Central memory CD8-positive, alpha-beta T cell (primary cell): Measurements from ENCODE around the gene SLC22A6.

Experiments
- ATAC-seq: fragments of 150-1000 bp; cut with Tn5 transposase; replicated peaks from 2 replicates; pipeline ENCODE4 v1.10.0; 2022; ENCODE audit warnings: mild to moderate bottlenecking, moderate FRiP score, moderate number of reproducible peaks; ENCODE audit not compliant: poor library complexity, severe bottlenecking; ENCODE audit errors: extremely low read depth
- DNase-seq, 2 donors: peaks; one replicate each; pipeline ENCODE4 v3.0.0; 2021; ENCODE audit warnings: low spot score in 2 of 2
- H3K27ac Mint-ChIP-seq: one replicate; pipeline ENCODE4 v1.8.0; 2022; ENCODE audit warnings: low read depth, mild to moderate bottlenecking, moderate library complexity, mixed read lengths
- H3K27me3 Mint-ChIP-seq: one replicate; pipeline ENCODE4 v1.8.0; 2022; ENCODE audit warnings: mixed read lengths
- H3K36me3 Mint-ChIP-seq: one replicate; pipeline ENCODE4 v1.8.0; 2022; ENCODE audit warnings: mild to moderate bottlenecking, moderate library complexity, mixed read lengths; ENCODE audit not compliant: insufficient read depth
- H3K4me1 Mint-ChIP-seq: one replicate; pipeline ENCODE4 v1.8.0; 2022; ENCODE audit warnings: mixed read lengths
- H3K4me3 Mint-ChIP-seq: one replicate; pipeline ENCODE4 v1.8.0; 2022; ENCODE audit warnings: mild to moderate bottlenecking, moderate library complexity, mixed read lengths
- H3K9me3 Mint-ChIP-seq: one replicate; pipeline ENCODE4 v1.8.0; 2022; ENCODE audit warnings: mixed read lengths

Gene SLC22A6

GRCh38 chr11:63012430-63012829, 27.7 kb upstream of the SLC22A6 start:
- Mint-ChIP-seq H3K27ac (no peak overlapping the region), H3K36me3 (no peaks in the 10 kb centered on the region), H3K9me3 (no peaks in the 10 kb centered on the region), H3K27me3 (peaks cover 34% of the 10 kb centered on the region), H3K4me3 (no peak overlapping the region), H3K4me1 (no peaks in the 10 kb centered on the region)
- ATAC-seq: no peak
- DNase-seq: no peak

DNA sequence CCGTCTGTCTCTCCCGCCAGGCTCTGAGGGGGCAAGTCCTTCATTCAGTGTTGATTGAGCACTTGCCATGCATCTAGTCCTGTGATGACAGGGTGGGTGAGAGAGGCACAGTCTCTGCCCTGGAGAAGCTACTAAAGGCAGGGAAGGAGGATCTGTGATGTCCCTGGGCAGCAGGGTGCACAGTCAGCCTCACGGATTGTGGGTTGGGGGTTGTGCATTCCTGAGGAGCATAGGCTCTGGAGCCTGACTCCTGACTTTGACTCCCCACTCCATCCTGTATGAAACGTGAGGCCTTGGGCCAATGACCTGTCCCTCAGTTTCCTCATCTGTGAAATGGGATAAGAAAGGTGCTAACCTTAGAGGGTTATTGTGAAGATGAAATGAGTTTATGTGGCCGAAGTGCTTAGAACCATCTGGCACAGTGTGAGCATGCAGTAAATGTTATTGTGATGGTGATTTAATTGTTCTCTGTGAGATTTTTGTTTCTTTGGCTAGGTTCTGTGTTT, 26.2 kb upstream of the SLC22A6 start:
- Mint-ChIP-seq H3K27me3 (peaks cover 30% of the 10 kb centered on the region), H3K4me1 (no peaks in the 10 kb centered on the region), H3K36me3 (no peaks in the 10 kb centered on the region), H3K9me3 (no peaks in the 10 kb centered on the region), H3K27ac (no peak overlapping the region), H3K4me3 (no peak overlapping the region)
- DNase-seq (no peak), ATAC-seq (no peak)

GRCh38 chr11:63007920-63008319, 23.2 kb upstream of the SLC22A6 start:
- H3K9me3 Mint-ChIP-seq: no peaks in the 10 kb centered on the region
- H3K4me1 Mint-ChIP-seq: no peaks in the 10 kb centered on the region
- ATAC-seq: no peak
- no peaks in the 10 kb centered on the region for H3K36me3 Mint-ChIP-seq
- no peak overlapping the region for H3K27ac Mint-ChIP-seq
- H3K27me3 Mint-ChIP-seq: peaks cover 13% of the 10 kb centered on the region
- H3K4me3 Mint-ChIP-seq: no peak overlapping the region
- DNase-seq: no peak

DNA sequence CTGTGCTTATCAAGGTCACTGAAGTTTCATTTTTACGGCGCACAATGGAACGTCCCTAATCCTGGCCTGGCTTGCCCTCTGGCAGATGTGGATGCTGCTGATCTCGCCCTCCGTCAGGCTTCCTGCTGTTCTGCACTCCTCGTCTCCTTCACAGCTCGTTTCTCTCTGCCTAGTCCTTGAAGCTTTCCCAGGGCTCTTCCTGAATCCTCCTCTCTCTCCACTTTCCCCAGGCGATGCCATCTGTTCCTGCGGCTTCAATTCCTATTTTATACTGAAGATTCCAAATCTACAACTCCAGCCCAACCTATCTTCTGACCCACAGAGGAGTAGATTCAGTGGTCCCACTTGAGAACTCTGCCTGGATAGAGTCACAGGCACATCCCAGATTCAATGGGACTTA, 16.7 kb upstream of the SLC22A6 start:
- Mint-ChIP-seq H3K27me3 (peaks cover 36% of the 10 kb centered on the region), H3K4me3 (no peak overlapping the region), H3K36me3 (no peaks in the 10 kb centered on the region), H3K4me1 (no peaks in the 10 kb centered on the region), H3K27ac (no peak overlapping the region), H3K9me3 (no peaks in the 10 kb centered on the region)
- ATAC-seq: no peak
- no peak for DNase-seq

- Mint-ChIP-seq H3K27ac (no peak overlapping the region), H3K4me1 (no peaks in the 10 kb centered on the region), H3K4me3 (no peak overlapping the region), H3K9me3 (no peaks in the 10 kb centered on the region), H3K36me3 (peaks cover 1% of the 10 kb centered on the region), H3K27me3 (peaks cover 54% of the 10 kb centered on the region)
- no peak for ATAC-seq
- DNase-seq: no peak
Measured at GRCh38 chr11:62999649-63000048, 14.9 kb upstream of the SLC22A6 start.

DNA sequence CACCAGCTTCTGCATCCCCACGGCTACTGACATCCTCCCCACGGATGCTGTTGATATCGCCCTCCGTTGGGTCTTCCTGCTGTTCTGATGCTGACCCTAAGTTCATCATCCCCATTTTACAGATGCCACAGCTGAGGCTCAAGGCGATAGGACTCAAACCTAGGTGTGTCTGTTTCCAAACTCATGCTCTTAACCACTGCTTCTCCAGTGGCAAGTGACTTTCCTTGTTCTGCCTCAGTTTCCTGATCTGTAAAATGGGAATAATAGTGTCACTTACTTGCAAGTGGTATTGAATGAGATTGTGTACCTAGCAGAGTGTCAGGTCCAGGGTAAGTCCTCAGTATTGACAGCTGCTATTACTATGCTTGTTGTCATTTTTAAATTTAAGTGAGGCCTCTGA, 14.4 kb upstream of the SLC22A6 start:
- no peaks in the 10 kb centered on the region for H3K9me3 Mint-ChIP-seq

GRCh38 chr11:62996271-62996670, 11.5 kb upstream of the SLC22A6 start:
- no peak for ATAC-seq
- H3K36me3 Mint-ChIP-seq: peaks cover 1% of the 10 kb centered on the region
- no peaks in the 10 kb centered on the region for H3K4me1 Mint-ChIP-seq
- peaks cover 76% of the 10 kb centered on the region for H3K27me3 Mint-ChIP-seq
- H3K27ac Mint-ChIP-seq: no peak overlapping the region
- H3K9me3 Mint-ChIP-seq: no peaks in the 10 kb centered on the region
- no peak overlapping the region for H3K4me3 Mint-ChIP-seq
- DNase-seq: no peak

More for the DNA sequence above, 14.4 kb upstream of the SLC22A6 start:
- Mint-ChIP-seq H3K27me3 (peaks cover 59% of the 10 kb centered on the region), H3K4me3 (no peak overlapping the region), H3K36me3 (peaks cover 1% of the 10 kb centered on the region), H3K4me1 (no peaks in the 10 kb centered on the region), H3K27ac (no peak overlapping the region)
- DNase-seq: no peak
- no peak for ATAC-seq

GRCh38 chr11:62994775-62995174, 10.0 kb upstream of the SLC22A6 start:
- H3K27ac Mint-ChIP-seq: no peak overlapping the region
- H3K9me3 Mint-ChIP-seq: no peaks in the 10 kb centered on the region
- peaks cover 73% of the 10 kb centered on the region for H3K27me3 Mint-ChIP-seq
- ATAC-seq (no peak), DNase-seq (no peak)
- H3K4me3 Mint-ChIP-seq: no peak overlapping the region
- no peaks in the 10 kb centered on the region for H3K4me1 Mint-ChIP-seq
- H3K36me3 Mint-ChIP-seq: peaks cover 1% of the 10 kb centered on the region

- ATAC-seq (no peak), DNase-seq (no peak)
- no peak overlapping the region for H3K4me3 Mint-ChIP-seq
- no peak overlapping the region for H3K27ac Mint-ChIP-seq
- H3K27me3 Mint-ChIP-seq: peaks cover 61% of the 10 kb centered on the region
- no peaks in the 10 kb centered on the region for H3K4me1 Mint-ChIP-seq
- no peaks in the 10 kb centered on the region for H3K36me3 Mint-ChIP-seq
- H3K9me3 Mint-ChIP-seq: no peaks in the 10 kb centered on the region
Measured at GRCh38 chr11:62988276-62988675, 3.5 kb upstream of the SLC22A6 start.

DNA sequence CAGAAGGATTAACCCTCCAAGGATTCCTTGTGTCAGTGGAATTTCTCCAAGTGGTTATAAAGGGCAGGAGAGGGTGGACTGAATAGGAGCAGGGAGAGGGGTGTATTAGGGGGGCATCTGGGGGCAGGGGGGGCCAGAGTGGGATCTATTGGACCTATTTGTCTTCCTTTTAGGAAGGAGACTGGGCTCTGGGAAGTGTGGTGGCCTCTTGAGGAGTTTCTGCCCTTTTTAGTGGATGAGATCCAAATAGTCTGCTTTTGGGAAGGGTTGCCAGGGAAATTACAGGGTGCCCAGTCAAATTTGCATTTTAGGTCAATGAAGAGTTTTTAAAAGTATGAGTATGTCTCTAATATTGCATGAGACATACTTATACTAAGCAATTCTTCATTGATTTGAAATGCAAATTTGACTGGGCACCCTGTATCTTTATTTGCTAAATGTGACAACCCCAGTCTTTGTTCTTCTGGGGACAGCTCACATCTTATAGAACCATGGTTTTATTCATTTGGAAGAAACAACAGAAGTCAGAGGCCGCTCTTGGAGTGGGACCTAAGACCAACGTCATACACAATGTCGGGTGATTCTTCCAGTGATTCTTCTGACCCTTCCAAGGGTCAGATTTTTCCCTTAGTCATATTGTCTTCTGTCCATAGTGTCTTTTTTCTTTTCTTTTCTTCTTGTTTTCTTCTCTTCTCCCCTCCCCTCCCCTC, 429 bp upstream of the SLC22A6 start:
- Mint-ChIP-seq H3K4me3 (no peak overlapping the region), H3K4me1 (no peaks in the 10 kb centered on the region), H3K27ac (no peak overlapping the region), H3K27me3 (peaks cover 46% of the 10 kb centered on the region), H3K36me3 (no peaks in the 10 kb centered on the region), H3K9me3 (no peaks in the 10 kb centered on the region)
- no peak for ATAC-seq
- DNase-seq: no peak

DNA sequence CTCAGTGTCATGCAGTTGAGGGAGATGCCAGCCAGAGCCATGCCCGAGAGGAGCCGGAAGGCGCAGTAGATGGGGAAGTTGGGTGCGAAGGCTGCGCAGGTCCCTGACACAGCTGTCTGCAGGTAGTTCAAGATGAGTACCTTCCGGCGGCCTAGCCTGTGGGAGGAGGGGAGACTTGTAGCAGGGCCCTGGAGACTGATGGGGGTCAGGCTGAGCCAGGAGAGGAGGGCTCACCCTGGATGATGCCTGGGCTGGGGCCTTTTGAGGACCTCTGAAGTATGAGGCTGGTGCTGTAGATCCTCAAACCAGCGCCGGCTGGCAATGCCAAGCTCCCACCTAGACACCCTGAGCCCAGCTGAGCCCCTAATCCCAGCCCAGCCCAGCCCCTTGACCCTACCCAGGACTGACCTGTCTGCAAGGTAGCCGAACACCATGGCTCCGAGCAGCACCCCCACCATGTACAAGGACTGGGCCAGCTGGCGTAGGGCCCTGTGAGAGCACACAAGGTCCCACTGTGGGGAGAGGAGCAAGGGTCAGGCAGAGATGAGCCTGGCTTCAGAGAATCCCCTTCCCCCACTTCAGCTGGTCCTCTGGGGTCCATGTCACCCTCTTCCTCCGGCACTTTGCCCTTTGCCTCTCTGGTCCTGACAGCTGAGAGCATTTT, 1.1 kb downstream of the SLC22A6 start:
- ATAC-seq: no peak

DNA sequence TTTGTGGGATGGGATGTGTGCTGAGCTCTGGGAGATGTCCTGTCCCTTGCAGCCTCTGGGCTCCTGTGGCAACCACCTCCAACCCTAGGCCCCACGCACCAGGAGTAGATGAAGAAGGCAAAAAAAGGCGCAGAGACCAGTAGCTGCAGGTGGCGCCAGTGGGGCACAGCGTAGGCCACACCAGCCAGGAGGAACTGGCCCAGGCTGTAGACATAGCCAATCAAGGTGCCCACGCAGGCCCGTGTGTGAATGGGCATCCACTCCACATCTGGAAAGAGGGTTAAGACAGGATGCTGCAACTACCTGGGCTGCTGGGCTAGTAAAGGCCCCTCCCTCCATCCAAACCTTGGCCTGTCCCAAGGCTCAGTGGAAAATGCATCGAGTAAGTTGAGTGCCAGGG, 3.0 kb downstream of the SLC22A6 start:
- peaks cover 37% of the 10 kb centered on the region for H3K27me3 Mint-ChIP-seq
- no peak overlapping the region for H3K27ac Mint-ChIP-seq
- DNase-seq: no peak
- no peak overlapping the region for H3K4me3 Mint-ChIP-seq
- ATAC-seq: no peak
- H3K9me3 Mint-ChIP-seq: no peaks in the 10 kb centered on the region
- H3K4me1 Mint-ChIP-seq: no peaks in the 10 kb centered on the region
- H3K36me3 Mint-ChIP-seq: no peaks in the 10 kb centered on the region

More for the DNA sequence above, 1.1 kb downstream of the SLC22A6 start:
- no peaks in the 10 kb centered on the region for H3K9me3 Mint-ChIP-seq
- H3K4me1 Mint-ChIP-seq: no peaks in the 10 kb centered on the region
- H3K27ac Mint-ChIP-seq: no peak overlapping the region
- no peak overlapping the region for H3K4me3 Mint-ChIP-seq
- no peaks in the 10 kb centered on the region for H3K36me3 Mint-ChIP-seq
- DNase-seq: no peak
- peaks cover 52% of the 10 kb centered on the region for H3K27me3 Mint-ChIP-seq

DNA sequence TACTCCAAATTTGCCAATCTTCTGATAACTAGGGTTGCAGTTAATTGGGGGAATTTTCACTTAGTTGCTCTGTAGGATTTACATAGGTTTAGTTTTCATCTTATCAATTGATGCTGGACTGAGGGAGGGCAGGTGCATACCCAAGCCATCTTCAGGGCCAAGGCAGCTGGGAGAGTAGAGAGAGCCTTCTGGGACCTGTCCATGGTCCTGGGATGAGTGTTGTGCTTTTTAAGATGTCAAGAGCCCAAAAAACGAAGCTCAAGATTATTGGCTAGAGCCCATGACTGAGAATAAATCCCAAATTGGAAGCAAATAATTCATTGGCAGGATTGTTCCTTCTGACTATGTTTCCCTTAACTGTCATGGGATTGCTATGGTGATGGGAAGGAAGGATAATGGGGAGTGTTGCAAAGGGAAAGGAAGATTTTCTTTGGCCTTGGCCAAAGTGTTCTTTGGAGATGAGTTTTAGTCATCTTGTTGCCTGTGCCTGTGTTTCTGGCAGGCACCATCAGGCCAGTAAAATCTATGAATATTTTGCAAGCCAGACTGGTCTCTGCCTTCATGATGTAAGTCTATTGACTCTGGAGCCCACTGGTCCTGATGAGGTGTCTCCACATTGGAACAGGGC, 4.5 kb downstream of the SLC22A6 start:
- ATAC-seq (no peak), DNase-seq (no peak)
- H3K4me1 Mint-ChIP-seq: no peaks in the 10 kb centered on the region
- H3K27ac Mint-ChIP-seq: no peak overlapping the region
- no peak overlapping the region for H3K4me3 Mint-ChIP-seq
- no peaks in the 10 kb centered on the region for H3K36me3 Mint-ChIP-seq
- H3K27me3 Mint-ChIP-seq: peaks cover 33% of the 10 kb centered on the region
- H3K9me3 Mint-ChIP-seq: no peaks in the 10 kb centered on the region
